ENCODE results near the gene C1GALT1. TPM values are rescaled to one million over a fixed set of nuclear protein-coding genes. Genes with fewer than 3 reads are reported as not detected.

Gene C1GALT1
- total RNA-seq, 1 donor from 2014 or later = 15.3 TPM

- Mint-ChIP-seq H3K27me3 (ENCODE audit: unreplicated experiment) (no peaks in the 10 kb centered on the region), H3K9me3 (ENCODE audit: unreplicated experiment) (peaks cover 1% of the 10 kb centered on the region), H3K27ac (ENCODE audit: unreplicated experiment) (no peak overlapping the region), H3K4me1 (ENCODE audit: low read depth, unreplicated experiment) (peaks cover 6% of the 10 kb centered on the region), H3K36me3 (ENCODE audit: unreplicated experiment) (no peaks in the 10 kb centered on the region), H3K4me3 (ENCODE audit: unreplicated experiment) (no peak overlapping the region)
- TF ChIP-seq CTCF (IDR thresholded peaks at IDR 0.05; ENCODE audit: partially characterized antibody, unreplicated experiment) = no peak
- DNase-seq = no peak
Observed at GRCh38 chr7:7254319-7254718, 72.0 kb downstream of the C1GALT1 start.

- no peak for DNase-seq
- H3K4me3 Mint-ChIP-seq (ENCODE audit: unreplicated experiment) = no peak overlapping the region
- H3K4me1 Mint-ChIP-seq (ENCODE audit: low read depth, unreplicated experiment) = peaks cover 6% of the 10 kb centered on the region
- H3K36me3 Mint-ChIP-seq (ENCODE audit: unreplicated experiment) = no peaks in the 10 kb centered on the region
- TF ChIP-seq CTCF (IDR thresholded peaks at IDR 0.05; ENCODE audit: partially characterized antibody, unreplicated experiment) = no peak
- no peak overlapping the region for H3K27ac Mint-ChIP-seq (ENCODE audit: unreplicated experiment)
- peaks cover 3% of the 10 kb centered on the region for H3K9me3 Mint-ChIP-seq (ENCODE audit: unreplicated experiment)
- no peaks in the 10 kb centered on the region for H3K27me3 Mint-ChIP-seq (ENCODE audit: unreplicated experiment)
Observed at GRCh38 chr7:7254908-7255307, 72.6 kb downstream of the C1GALT1 start.

GRCh38 chr7:7256731-7257274 lies 74.5 kb downstream of the C1GALT1 start:
- Mint-ChIP-seq H3K36me3 (ENCODE audit: unreplicated experiment) (peaks cover 5% of the 10 kb centered on the region), H3K4me1 (ENCODE audit: low read depth, unreplicated experiment) (peaks cover 5% of the 10 kb centered on the region), H3K9me3 (ENCODE audit: unreplicated experiment) (peaks cover 3% of the 10 kb centered on the region), H3K27ac (ENCODE audit: unreplicated experiment) (no peak overlapping the region), H3K4me3 (ENCODE audit: unreplicated experiment) (no peak overlapping the region), H3K27me3 (ENCODE audit: unreplicated experiment) (no peaks in the 10 kb centered on the region)
- DNase-seq = no peak
- no peak for TF ChIP-seq CTCF (IDR thresholded peaks at IDR 0.05; ENCODE audit: partially characterized antibody, unreplicated experiment)

- Mint-ChIP-seq H3K36me3 (ENCODE audit: unreplicated experiment) (peaks cover 5% of the 10 kb centered on the region), H3K4me1 (ENCODE audit: low read depth, unreplicated experiment) (no peaks in the 10 kb centered on the region), H3K9me3 (ENCODE audit: unreplicated experiment) (peaks cover 3% of the 10 kb centered on the region), H3K4me3 (ENCODE audit: unreplicated experiment) (no peak overlapping the region), H3K27me3 (ENCODE audit: unreplicated experiment) (no peaks in the 10 kb centered on the region), H3K27ac (ENCODE audit: unreplicated experiment) (no peak overlapping the region)
- DNase-seq = no peak
- TF ChIP-seq CTCF (IDR thresholded peaks at IDR 0.05; ENCODE audit: partially characterized antibody, unreplicated experiment) = no peak
Observed at GRCh38 chr7:7257899-7258692, 75.8 kb downstream of the C1GALT1 start.

GRCh38 chr7:7261863-7262262 lies 79.5 kb downstream of the C1GALT1 start:
- H3K9me3 Mint-ChIP-seq (ENCODE audit: unreplicated experiment) = peaks cover 1% of the 10 kb centered on the region

More at GRCh38 chr7:7261863-7262262, 79.5 kb downstream of the C1GALT1 start:
- no peak overlapping the region for H3K4me3 Mint-ChIP-seq (ENCODE audit: unreplicated experiment)
- peaks cover 5% of the 10 kb centered on the region for H3K36me3 Mint-ChIP-seq (ENCODE audit: unreplicated experiment)
- DNase-seq = no peak
- H3K4me1 Mint-ChIP-seq (ENCODE audit: low read depth, unreplicated experiment) = peaks cover 8% of the 10 kb centered on the region
- no peak overlapping the region for H3K27ac Mint-ChIP-seq (ENCODE audit: unreplicated experiment)
- no peaks in the 10 kb centered on the region for H3K27me3 Mint-ChIP-seq (ENCODE audit: unreplicated experiment)
- no peak for TF ChIP-seq CTCF (IDR thresholded peaks at IDR 0.05; ENCODE audit: partially characterized antibody, unreplicated experiment)

Measured in glutamatergic neuron (in vitro differentiated cells).